ENCODE data around the gene PARS2. TPM values are rescaled to one million over a fixed set of nuclear protein-coding genes. Genes with fewer than 3 reads are reported as not detected.
A peak's percentile ranks its signal among the peaks of the same experiment; 100 is the strongest.

Gene PARS2
- total RNA-seq, 1 donor from 2014 or later = 7.1 TPM

GRCh38 chr1:54741531-54741930 lies 22.8 kb downstream of the PARS2 start:
- no peak overlapping the region for H3K4me3 Mint-ChIP-seq
- H3K27me3 Mint-ChIP-seq (ENCODE audit: low read depth) = no peaks in the 10 kb centered on the region
- no peaks in the 10 kb centered on the region for H3K9me3 Mint-ChIP-seq
- no peak for TF ChIP-seq CTCF (conservative IDR thresholded peaks at IDR 0.05)
- no peaks in the 10 kb centered on the region for H3K4me1 Mint-ChIP-seq
- DNase-seq (ENCODE audit: low read depth, low spot score) = no peak
- H3K27ac Mint-ChIP-seq (ENCODE audit: unreplicated experiment) = no peak overlapping the region
- peaks cover 17% of the 10 kb centered on the region for H3K36me3 Mint-ChIP-seq (ENCODE audit: low read depth)

DNA sequence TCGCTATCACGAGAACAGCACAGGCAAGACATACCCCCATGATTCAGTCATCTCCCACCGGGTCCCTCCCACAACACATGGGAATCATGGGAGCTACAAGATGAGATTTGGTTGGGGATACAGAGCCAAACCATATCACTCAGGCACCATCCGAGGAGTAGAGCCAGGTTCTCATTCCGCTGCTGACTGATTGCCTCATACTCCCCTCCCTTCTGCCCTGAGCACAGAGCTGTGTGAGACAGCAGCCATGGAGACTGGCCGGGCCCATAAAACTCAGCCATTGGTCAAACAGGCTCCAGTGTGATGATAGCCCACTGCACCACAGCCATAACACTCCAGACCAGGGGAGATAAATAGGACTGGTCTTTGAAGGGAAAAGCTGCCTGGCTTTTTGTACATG lies 26.1 kb downstream of the PARS2 start:
- Mint-ChIP-seq H3K4me3 (no peak overlapping the region), H3K4me1 (no peaks in the 10 kb centered on the region), H3K9me3 (no peaks in the 10 kb centered on the region), H3K36me3 (ENCODE audit: low read depth) (peaks cover 21% of the 10 kb centered on the region), H3K27ac (ENCODE audit: unreplicated experiment) (no peak overlapping the region), H3K27me3 (ENCODE audit: low read depth) (no peaks in the 10 kb centered on the region)
- DNase-seq (ENCODE audit: low read depth, low spot score) = no peak
- no peak for TF ChIP-seq CTCF (conservative IDR thresholded peaks at IDR 0.05)

DNA sequence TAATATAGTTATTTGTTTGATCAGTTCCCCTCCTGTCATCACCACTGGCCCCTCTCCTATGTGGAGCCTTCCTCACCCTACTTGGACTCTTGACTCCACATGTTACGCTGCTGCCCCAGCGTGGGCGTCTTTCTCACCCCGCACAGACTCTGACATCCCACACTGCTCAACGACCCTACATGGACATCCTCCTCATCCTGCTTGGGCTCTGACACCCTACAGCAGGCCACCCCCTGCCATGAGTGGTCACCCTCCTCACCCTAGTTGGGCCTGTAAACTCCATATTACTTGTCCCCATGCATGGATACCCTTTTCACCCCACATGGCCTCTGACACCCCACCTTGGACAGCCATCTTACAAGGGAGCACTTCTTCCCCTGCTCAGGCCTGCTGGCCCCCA lies 27.6 kb downstream of the PARS2 start:
- DNase-seq (ENCODE audit: low read depth, low spot score) = no peak
- no peaks in the 10 kb centered on the region for H3K27me3 Mint-ChIP-seq (ENCODE audit: low read depth)
- H3K27ac Mint-ChIP-seq (ENCODE audit: unreplicated experiment) = peak overlapping the region; percentile 89
- no peak overlapping the region for H3K4me3 Mint-ChIP-seq
- H3K9me3 Mint-ChIP-seq = no peaks in the 10 kb centered on the region
- peaks cover 17% of the 10 kb centered on the region for H3K36me3 Mint-ChIP-seq (ENCODE audit: low read depth)
- no peaks in the 10 kb centered on the region for H3K4me1 Mint-ChIP-seq
- no peak for TF ChIP-seq CTCF (conservative IDR thresholded peaks at IDR 0.05)

GRCh38 chr1:54728027-54728426 lies 36.3 kb downstream of the PARS2 start:
- Mint-ChIP-seq H3K9me3 (peaks cover 15% of the 10 kb centered on the region), H3K4me1 (no peaks in the 10 kb centered on the region), H3K27me3 (ENCODE audit: low read depth) (no peaks in the 10 kb centered on the region), H3K36me3 (ENCODE audit: low read depth) (peaks cover 51% of the 10 kb centered on the region), H3K4me3 (no peak overlapping the region), H3K27ac (ENCODE audit: unreplicated experiment) (no peak overlapping the region)
- TF ChIP-seq CTCF (conservative IDR thresholded peaks at IDR 0.05) = no peak
- no peak for DNase-seq (ENCODE audit: low read depth, low spot score)

DNA sequence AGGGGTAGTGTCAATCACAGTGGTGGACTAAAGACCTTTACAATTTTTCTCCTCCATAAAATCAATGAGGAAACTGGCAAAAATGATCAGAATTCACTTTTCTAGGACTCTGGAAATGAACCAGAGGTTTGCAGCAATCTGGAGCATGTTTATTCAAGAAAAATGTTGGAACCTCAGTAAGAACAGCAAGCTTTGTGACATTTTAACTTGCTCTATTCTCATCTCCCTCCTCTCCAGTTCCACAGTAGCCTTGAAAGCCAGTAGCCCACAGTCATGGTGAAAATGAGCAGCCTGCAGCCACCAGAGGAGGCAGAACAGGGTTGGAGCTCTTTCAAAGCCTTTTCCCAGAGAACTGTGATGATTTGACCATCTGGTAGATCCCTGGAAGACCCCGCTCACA lies 39.6 kb downstream of the PARS2 start:
- no peak for TF ChIP-seq CTCF (conservative IDR thresholded peaks at IDR 0.05)
- H3K9me3 Mint-ChIP-seq = peaks cover 15% of the 10 kb centered on the region
- no peaks in the 10 kb centered on the region for H3K27me3 Mint-ChIP-seq (ENCODE audit: low read depth)
- peaks cover 63% of the 10 kb centered on the region for H3K36me3 Mint-ChIP-seq (ENCODE audit: low read depth)
- H3K4me1 Mint-ChIP-seq = no peaks in the 10 kb centered on the region
- no peak for DNase-seq (ENCODE audit: low read depth, low spot score)
- H3K4me3 Mint-ChIP-seq = no peak overlapping the region
- no peak overlapping the region for H3K27ac Mint-ChIP-seq (ENCODE audit: unreplicated experiment)

DNA sequence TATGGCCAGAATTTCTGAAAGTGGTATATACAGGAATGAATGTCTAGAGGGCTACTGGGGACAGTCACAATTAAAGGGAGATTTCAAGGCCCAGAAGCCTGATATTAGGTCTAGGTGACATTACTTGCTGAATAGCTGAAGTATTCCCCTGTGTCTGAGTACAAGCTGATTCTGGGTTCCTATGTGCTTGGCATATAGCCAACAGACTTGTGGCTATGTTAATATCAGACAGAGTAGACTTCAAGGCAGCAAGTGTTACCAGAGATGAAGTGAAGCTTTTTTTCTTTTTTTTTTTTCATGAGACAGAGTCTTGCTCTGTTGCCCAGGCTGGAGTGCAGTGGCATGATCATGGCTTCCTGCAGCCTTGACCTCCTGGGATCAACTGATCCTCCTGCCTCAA lies 40.3 kb downstream of the PARS2 start:
- no peak for DNase-seq (ENCODE audit: low read depth, low spot score)
- no peak overlapping the region for H3K27ac Mint-ChIP-seq (ENCODE audit: unreplicated experiment)
- no peaks in the 10 kb centered on the region for H3K27me3 Mint-ChIP-seq (ENCODE audit: low read depth)
- H3K9me3 Mint-ChIP-seq = peaks cover 15% of the 10 kb centered on the region
- H3K36me3 Mint-ChIP-seq (ENCODE audit: low read depth) = peaks cover 61% of the 10 kb centered on the region
- H3K4me1 Mint-ChIP-seq = no peaks in the 10 kb centered on the region
- no peak overlapping the region for H3K4me3 Mint-ChIP-seq
- TF ChIP-seq CTCF (conservative IDR thresholded peaks at IDR 0.05) = no peak
